GM18858 (cell line): ENCODE results near the gene LTBP1.
"Not testable (repeated sequence)": the region's sequence is repeated elsewhere in the genome, so short reads cannot be mapped to it uniquely, and the experiment has no call there.

ENCODE experiments used
- ATAC-seq: cut with Tn5 transposase; IDR thresholded peaks from one replicate; pipeline ENCODE4 v1.9.1; 2021; ENCODE audit not compliant: unreplicated experiment

Gene LTBP1

GRCh38 chr2:33333433-33333832, 386.7 kb downstream of the LTBP1 start:
- ATAC-seq = no peak

GRCh38 chr2:33334083-33334482, 387.3 kb downstream of the LTBP1 start:
- no peak for ATAC-seq

- no peak for ATAC-seq
These were observed 388.8 kb downstream of the LTBP1 start for GRCh38 chr2:33335516-33335915.

GRCh38 chr2:33336036-33336625, 389.4 kb downstream of the LTBP1 start:
- ATAC-seq = no peak

- no peak for ATAC-seq
These were observed 390.7 kb downstream of the LTBP1 start for GRCh38 chr2:33337385-33337960.

- no peak for ATAC-seq
These were observed 391.2 kb downstream of the LTBP1 start for GRCh38 chr2:33337981-33338380.

GRCh38 chr2:33339269-33339668, 392.5 kb downstream of the LTBP1 start:
- ATAC-seq = no peak

GRCh38 chr2:33340280-33340679, 393.5 kb downstream of the LTBP1 start:
- ATAC-seq = no peak

GRCh38 chr2:33342171-33342570, 395.4 kb downstream of the LTBP1 start:
- no peak for ATAC-seq

- no peak for ATAC-seq
These were observed 396.0 kb downstream of the LTBP1 start for GRCh38 chr2:33342705-33343104.

- ATAC-seq = no peak
These were observed 396.7 kb downstream of the LTBP1 start for GRCh38 chr2:33343387-33343895.

- no peak for ATAC-seq
These were observed 397.5 kb downstream of the LTBP1 start for GRCh38 chr2:33344230-33344629.

GRCh38 chr2:33347856-33348255, 401.1 kb downstream of the LTBP1 start:
- no peak for ATAC-seq

- ATAC-seq = no peak
These were observed 403.9 kb downstream of the LTBP1 start for GRCh38 chr2:33350632-33351031.

- ATAC-seq = no peak
These were observed 405.0 kb downstream of the LTBP1 start for GRCh38 chr2:33351781-33352180.

- no peak for ATAC-seq
These were observed 408.2 kb downstream of the LTBP1 start for GRCh38 chr2:33354981-33355380.

GRCh38 chr2:33358878-33359277, 412.1 kb downstream of the LTBP1 start:
- ATAC-seq = no peak

GRCh38 chr2:33363325-33364298, 416.9 kb downstream of the LTBP1 start:
- no peak for ATAC-seq

- no peak for ATAC-seq
These were observed 418.7 kb downstream of the LTBP1 start for GRCh38 chr2:33365264-33365970.

- no peak for ATAC-seq
These were observed 419.7 kb downstream of the LTBP1 start for GRCh38 chr2:33366473-33366872.

- ATAC-seq = not testable (repeated sequence)
These were observed 421.8 kb downstream of the LTBP1 start for GRCh38 chr2:33368524-33368923.
